ENCODE data around the gene FNDC3B.

- TF ChIP-seq POLR2AphosphoS5 (IDR thresholded peaks at IDR 0.05; ENCODE audit: low read depth, low read length), result no peak
- TF ChIP-seq POLR2A (IDR thresholded peaks at IDR 0.05; ENCODE audit: low read depth, low read length), result no peak
Observed at GRCh38 chr3:172411478-172411947, 372.1 kb downstream of the FNDC3B start.

All from GM12892 (cell line).